ENCODE results near the gene CDC5L.
"Not testable (repeated sequence)": the region's sequence is repeated elsewhere in the genome, so short reads cannot be mapped to it uniquely, and the experiment has no call there.

Gene CDC5L

DNA sequence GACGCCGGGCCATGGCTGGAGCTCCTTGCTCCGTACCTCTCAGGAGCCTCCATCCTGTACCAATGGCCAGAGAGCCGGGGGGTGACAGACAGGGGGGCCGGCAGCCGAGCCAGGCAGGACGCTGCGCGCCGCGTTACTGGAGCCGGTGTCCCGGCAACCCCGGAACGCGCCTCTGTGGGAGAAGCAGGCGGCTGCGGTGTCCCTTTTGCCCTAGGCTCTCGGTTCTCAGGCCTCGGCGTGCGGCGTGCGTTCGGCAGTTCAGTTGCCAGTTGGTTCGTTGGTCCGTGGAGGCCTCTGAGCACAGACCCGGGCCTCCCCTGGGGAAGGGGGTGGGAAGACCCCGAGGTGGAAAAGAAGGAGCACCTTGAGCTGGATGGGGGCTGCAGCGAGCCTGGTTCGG is 45.0 kb upstream of the CDC5L start, which contains the start of gene SPATS1:
SPATS1 (plus strand) TSS at position 162 of the 400 bp plus-strand sequence. CDS start 446 bp downstream, outside the sequence.
- TF ChIP-seq, protein P1, sequence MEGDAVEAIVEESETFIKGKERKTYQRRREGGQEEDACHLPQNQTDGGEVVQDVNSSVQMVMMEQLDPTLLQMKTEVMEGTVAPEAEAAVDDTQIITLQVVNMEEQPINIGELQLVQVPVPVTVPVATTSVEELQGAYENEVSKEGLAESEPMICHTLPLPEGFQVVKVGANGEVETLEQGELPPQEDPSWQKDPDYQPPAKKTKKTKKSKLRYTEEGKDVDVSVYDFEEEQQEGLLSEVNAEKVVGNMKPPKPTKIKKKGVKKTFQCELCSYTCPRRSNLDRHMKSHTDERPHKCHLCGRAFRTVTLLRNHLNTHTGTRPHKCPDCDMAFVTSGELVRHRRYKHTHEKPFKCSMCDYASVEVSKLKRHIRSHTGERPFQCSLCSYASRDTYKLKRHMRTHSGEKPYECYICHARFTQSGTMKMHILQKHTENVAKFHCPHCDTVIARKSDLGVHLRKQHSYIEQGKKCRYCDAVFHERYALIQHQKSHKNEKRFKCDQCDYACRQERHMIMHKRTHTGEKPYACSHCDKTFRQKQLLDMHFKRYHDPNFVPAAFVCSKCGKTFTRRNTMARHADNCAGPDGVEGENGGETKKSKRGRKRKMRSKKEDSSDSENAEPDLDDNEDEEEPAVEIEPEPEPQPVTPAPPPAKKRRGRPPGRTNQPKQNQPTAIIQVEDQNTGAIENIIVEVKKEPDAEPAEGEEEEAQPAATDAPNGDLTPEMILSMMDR (IDR thresholded peaks at IDR 0.05; ENCODE audit: low read length) = no peak
- TF ChIP-seq EZH2 (IDR thresholded peaks at IDR 0.05; ENCODE audit: borderline replicate concordance, low read length) = no peak
- no peak within 1 kb of the TSS for H3K27ac ChIP-seq (ENCODE audit: low read depth, low read length, poor library complexity, severe bottlenecking)

DNA sequence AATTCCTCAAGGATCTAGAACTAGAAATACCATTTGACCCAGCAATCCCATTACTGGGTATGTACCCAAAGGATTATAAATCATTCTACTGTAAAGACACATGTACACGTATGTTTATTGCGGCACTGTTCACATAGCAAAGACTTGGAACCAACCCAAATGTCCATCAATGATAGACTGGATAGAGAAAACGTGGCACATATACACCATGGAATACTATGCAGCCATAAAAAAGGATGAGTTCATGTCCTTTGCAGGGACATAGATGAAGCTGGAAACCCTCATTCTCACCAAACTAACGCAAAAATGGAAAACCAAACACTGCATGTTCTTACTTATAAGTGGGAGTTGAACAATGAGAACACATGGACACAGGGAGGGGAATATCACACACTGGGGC is 40.7 kb upstream of the CDC5L start:
- not testable (repeated sequence) for H3K9ac ChIP-seq (ENCODE audit: low read length); H3K27ac ChIP-seq (ENCODE audit: low read depth, low read length, poor library complexity, severe bottlenecking); H3K4me1 ChIP-seq (ENCODE audit: insufficient read depth, low read length, severe bottlenecking); H3K9me2 ChIP-seq (ENCODE audit: low read depth, low read length); H3K27me3 ChIP-seq (ENCODE audit: insufficient read depth, low read length); H4K20me1 ChIP-seq (ENCODE audit: insufficient read depth, low read length); H3F3A ChIP-seq (ENCODE audit: insufficient read depth, low read length); H3K4me3 ChIP-seq (ENCODE audit: low read depth, low read length, poor library complexity, severe bottlenecking); H3K4me2 ChIP-seq (ENCODE audit: low read length); H3K36me3 ChIP-seq (ENCODE audit: insufficient read depth, low read length); H2AFZ ChIP-seq (ENCODE audit: low read length); H3K79me2 ChIP-seq (ENCODE audit: insufficient read depth, low read length); H3K9me3 ChIP-seq (ENCODE audit: low read length)

More for the DNA sequence above, 45.0 kb upstream of the CDC5L start, which contains the start of gene SPATS1:
- Histone ChIP-seq H3K9me2 (ENCODE audit: low read depth, low read length) (no peaks in the 10 kb centered on the region), H3K36me3 (ENCODE audit: insufficient read depth, low read length) (no peaks in the 10 kb centered on the region), H3K4me2 (ENCODE audit: low read length) (no peak within 1 kb of the TSS), H3K9ac (ENCODE audit: low read length) (no peak within 1 kb of the TSS), H3K4me3 (ENCODE audit: low read depth, low read length, poor library complexity, severe bottlenecking) (no peak within 1 kb of the TSS), H3K4me1 (ENCODE audit: insufficient read depth, low read length, severe bottlenecking) (no peaks in the 10 kb centered on the region), H2AFZ (ENCODE audit: low read length) (no peak within 1 kb of the TSS), H3F3A (ENCODE audit: insufficient read depth, low read length) (no peaks in the 10 kb centered on the region), H3K27me3 (ENCODE audit: insufficient read depth, low read length) (no peaks in the 10 kb centered on the region), H4K20me1 (ENCODE audit: insufficient read depth, low read length) (no peaks in the 10 kb centered on the region), H3K79me2 (ENCODE audit: insufficient read depth, low read length) (no peaks in the 10 kb centered on the region), H3K9me3 (ENCODE audit: low read length) (no peaks in the 10 kb centered on the region)

DNA sequence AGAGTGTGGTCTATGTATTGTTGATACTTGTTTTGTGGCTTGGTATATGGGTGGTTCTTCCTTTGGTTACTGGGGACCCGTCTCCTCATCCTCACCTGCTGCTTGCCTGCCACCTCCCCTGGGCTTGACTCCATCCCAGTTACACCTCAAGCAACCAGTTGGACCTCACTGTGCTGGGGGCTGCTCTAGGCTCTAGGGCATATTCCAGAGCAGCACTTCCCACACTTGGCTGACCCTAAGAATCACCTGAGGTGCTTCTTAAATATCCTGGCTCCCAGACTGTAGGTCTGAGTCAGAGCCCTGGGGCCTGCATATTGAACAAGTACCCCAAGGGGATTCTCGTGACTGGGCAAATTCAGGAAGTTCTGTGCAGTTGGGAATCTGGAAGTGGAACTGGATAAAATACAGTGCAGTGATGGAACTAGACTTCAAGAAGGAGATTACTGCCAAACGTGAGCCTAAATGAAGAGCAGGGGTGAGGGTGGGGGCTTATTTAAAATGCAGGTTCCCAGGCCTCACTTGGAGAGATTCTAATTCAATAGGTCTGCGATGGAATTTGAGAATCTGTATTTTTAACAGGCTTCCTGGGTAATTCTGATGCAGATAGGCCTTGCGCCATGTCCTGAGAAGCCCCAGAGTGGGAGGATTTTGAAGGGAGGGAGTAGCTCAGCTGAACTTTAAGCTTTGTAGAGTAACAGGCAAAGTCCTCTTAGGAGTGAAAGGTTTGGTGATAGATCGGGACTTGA is 37.4 kb upstream of the CDC5L start:
- no peaks in the 10 kb centered on the region for H3K27me3 ChIP-seq (ENCODE audit: insufficient read depth, low read length)
- no peaks in the 10 kb centered on the region for H3K4me1 ChIP-seq (ENCODE audit: insufficient read depth, low read length, severe bottlenecking)
- no peak overlapping the region for H3K4me3 ChIP-seq (ENCODE audit: low read depth, low read length, poor library complexity, severe bottlenecking)
- H3K9me3 ChIP-seq (ENCODE audit: low read length) = no peaks in the 10 kb centered on the region
- H3K36me3 ChIP-seq (ENCODE audit: insufficient read depth, low read length) = no peaks in the 10 kb centered on the region
- no peaks in the 10 kb centered on the region for H3K9me2 ChIP-seq (ENCODE audit: low read depth, low read length)
- no peak overlapping the region for H2AFZ ChIP-seq (ENCODE audit: low read length)
- H3F3A ChIP-seq (ENCODE audit: insufficient read depth, low read length) = no peaks in the 10 kb centered on the region
- no peak overlapping the region for H3K9ac ChIP-seq (ENCODE audit: low read length)
- TF ChIP-seq, protein P1 (IDR thresholded peaks at IDR 0.05; ENCODE audit: low read length) = no peak
- no peak for TF ChIP-seq EZH2 (IDR thresholded peaks at IDR 0.05; ENCODE audit: borderline replicate concordance, low read length)
- no peak overlapping the region for H3K27ac ChIP-seq (ENCODE audit: low read depth, low read length, poor library complexity, severe bottlenecking)
- H3K79me2 ChIP-seq (ENCODE audit: insufficient read depth, low read length) = no peaks in the 10 kb centered on the region
- no peak overlapping the region for H3K4me2 ChIP-seq (ENCODE audit: low read length)
- no peaks in the 10 kb centered on the region for H4K20me1 ChIP-seq (ENCODE audit: insufficient read depth, low read length)

DNA sequence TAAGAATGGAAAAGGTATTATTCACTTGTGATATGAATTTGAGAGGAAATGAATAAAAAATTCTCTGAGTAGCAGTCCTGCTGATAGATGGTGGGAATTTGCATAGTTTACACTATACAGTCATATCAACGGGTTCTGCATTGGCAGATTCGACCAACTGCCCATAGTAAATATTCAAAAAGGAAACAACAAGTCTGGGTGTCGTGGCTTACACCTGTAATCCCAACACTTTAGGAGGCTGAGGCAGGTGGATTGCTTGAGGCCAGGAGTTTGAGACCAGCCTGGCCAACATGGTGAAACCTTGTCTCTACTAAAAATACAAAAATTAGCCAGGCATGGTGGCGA is 36.9 kb upstream of the CDC5L start:
- H3K4me1 ChIP-seq (ENCODE audit: insufficient read depth, low read length, severe bottlenecking); H4K20me1 ChIP-seq (ENCODE audit: insufficient read depth, low read length); H3F3A ChIP-seq (ENCODE audit: insufficient read depth, low read length); H3K9me3 ChIP-seq (ENCODE audit: low read length); H3K4me2 ChIP-seq (ENCODE audit: low read length); H3K36me3 ChIP-seq (ENCODE audit: insufficient read depth, low read length); H3K4me3 ChIP-seq (ENCODE audit: low read depth, low read length, poor library complexity, severe bottlenecking); H3K27ac ChIP-seq (ENCODE audit: low read depth, low read length, poor library complexity, severe bottlenecking); H2AFZ ChIP-seq (ENCODE audit: low read length); H3K9ac ChIP-seq (ENCODE audit: low read length); H3K9me2 ChIP-seq (ENCODE audit: low read depth, low read length); H3K27me3 ChIP-seq (ENCODE audit: insufficient read depth, low read length); H3K79me2 ChIP-seq (ENCODE audit: insufficient read depth, low read length): not testable (repeated sequence)

Measured in OCI-LY1 (cell line).